GM18526 (cell line): ENCODE results near the gene SARDH.

Experiments
- POLR2A ChIP-seq: IDR thresholded peaks from 3 replicates; pipeline ENCODE4 v1.6.1; 2011; ENCODE audit not compliant: insufficient read length; ENCODE audit errors: extremely low read depth

The SARDH gene

GRCh38 chr9:133767625-133768024 is 29.5 kb upstream of the SARDH start:
- no peak for TF ChIP-seq POLR2A

- TF ChIP-seq POLR2A, result no peak
Measured at GRCh38 chr9:133767008-133767407, 28.9 kb upstream of the SARDH start.

- TF ChIP-seq POLR2A, result no peak
Measured at GRCh38 chr9:133763272-133764183, 25.4 kb upstream of the SARDH start.

- TF ChIP-seq POLR2A, result no peak
Measured at GRCh38 chr9:133762488-133763271, 24.5 kb upstream of the SARDH start.

- no peak for TF ChIP-seq POLR2A
Measured at GRCh38 chr9:133761641-133762248, 23.6 kb upstream of the SARDH start.

- no peak for TF ChIP-seq POLR2A
Measured at GRCh38 chr9:133760713-133761290, 22.6 kb upstream of the SARDH start.

GRCh38 chr9:133759946-133760345 is 21.8 kb upstream of the SARDH start:
- TF ChIP-seq POLR2A, result no peak

- TF ChIP-seq POLR2A, result no peak
Measured at GRCh38 chr9:133759146-133759900, 21.2 kb upstream of the SARDH start.

- no peak for TF ChIP-seq POLR2A
Measured at GRCh38 chr9:133758228-133758627, 20.1 kb upstream of the SARDH start.

GRCh38 chr9:133754688-133755227 is 16.6 kb upstream of the SARDH start:
- TF ChIP-seq POLR2A, result no peak

GRCh38 chr9:133754187-133754586 is 16.0 kb upstream of the SARDH start:
- no peak for TF ChIP-seq POLR2A

GRCh38 chr9:133752739-133753446 is 14.7 kb upstream of the SARDH start:
- TF ChIP-seq POLR2A, result no peak

GRCh38 chr9:133750982-133751649 is 13.0 kb upstream of the SARDH start:
- no peak for TF ChIP-seq POLR2A
